NCI-H69 (cell line): ENCODE measurements around the gene TSGA10.
"Not testable (repeated sequence)": the region's sequence is repeated elsewhere in the genome, so short reads cannot be mapped to it uniquely, and the experiment has no call there.

Source experiments
- DNase-seq: peaks from one replicate; lab custom pipeline; 2025; lab: John Stamatoyannopoulos, UW

TSGA10 gene

DNA sequence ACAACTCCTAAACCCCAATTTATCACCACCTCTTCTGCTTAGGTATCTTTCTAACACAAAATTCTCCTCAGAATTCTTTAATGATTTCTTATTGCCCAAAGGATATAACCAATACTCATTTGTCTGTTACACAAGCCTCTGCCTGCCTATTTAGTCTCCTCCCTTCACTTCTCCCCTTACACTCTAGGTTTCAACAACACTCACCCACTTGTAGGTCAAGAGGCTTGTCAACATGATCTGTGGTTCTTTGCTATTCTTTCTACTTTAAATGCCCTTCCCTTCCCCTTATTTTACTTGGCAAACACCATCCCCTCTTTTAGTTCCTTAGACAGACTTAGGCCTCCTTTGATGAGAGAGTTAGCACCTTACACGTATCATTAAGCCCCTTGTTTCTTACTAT is 82.2 kb downstream of the TSGA10 start:
- DNase-seq = no peak

- no peak for DNase-seq
These were observed 86.7 kb downstream of the TSGA10 start for GRCh38 chr2:99067871-99068625.

DNA sequence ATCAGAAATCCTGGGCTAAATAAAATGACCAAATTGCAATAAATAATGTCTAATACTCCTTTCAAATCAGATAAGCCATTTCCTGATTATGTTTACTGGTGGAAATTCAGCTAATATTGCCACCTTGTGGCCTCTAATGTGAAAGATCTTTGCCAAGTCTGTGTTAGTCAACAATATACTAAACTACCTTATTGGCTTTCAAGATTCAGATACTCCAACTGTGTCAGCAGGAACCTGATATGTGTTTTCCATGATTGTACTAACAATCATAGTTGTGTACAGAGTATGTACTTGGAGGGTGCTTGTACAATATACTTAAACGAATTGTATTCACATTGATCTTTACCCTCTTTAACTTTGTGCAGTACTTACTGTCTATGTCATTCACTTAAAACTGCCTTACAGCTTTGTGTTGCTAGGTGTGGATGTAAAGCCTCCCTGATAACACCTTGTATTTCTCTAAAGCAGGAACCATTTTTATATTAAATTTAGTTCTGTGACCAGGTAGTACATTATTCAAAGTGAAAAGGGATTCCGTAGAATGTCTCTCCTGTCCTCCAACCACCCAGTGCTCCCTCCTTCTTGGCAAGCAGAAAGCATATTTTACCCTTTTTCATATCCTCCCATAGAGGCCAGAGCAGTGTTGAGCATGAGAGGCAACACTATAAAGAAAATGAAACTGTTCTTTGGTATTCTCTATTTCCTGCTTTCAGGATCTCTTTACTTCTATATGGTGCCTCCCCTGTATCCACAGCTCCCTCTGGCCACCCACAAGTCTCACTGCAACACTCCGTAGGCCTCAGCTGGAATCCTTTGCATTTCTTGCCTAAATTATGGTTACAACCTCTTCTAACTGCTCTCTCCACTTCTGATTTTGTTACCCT is 88.4 kb downstream of the TSGA10 start:
- DNase-seq = peak; percentile 68

- DNase-seq = not testable (repeated sequence)
These were observed 105.6 kb downstream of the TSGA10 start for GRCh38 chr2:99049187-99049586.

DNA sequence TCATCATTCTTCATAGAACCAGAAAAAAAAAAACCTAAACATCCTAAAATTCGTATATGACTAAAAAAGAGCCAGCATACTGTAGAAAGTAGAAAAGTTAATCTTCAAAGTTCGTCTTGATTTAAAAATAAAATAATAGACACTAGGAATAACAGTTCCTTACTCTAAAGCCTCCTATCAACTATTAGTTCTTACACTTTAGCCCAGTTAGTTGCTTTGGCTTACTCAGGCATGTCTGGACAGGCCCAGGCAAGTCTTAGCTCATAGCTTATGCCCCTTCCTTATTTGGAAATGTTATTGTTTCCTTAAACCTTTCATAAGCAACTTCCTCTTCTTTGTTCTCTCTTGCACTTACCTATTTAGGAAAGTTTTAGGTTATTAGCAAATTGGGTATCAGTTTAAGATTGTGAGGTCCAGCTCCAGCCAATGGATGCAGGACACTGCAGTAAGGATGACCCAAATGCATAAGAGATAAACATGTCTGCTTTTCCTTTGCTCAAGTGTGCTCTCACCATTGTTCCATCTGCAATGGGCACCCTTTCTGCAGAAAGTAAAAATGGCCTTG is 113.9 kb downstream of the TSGA10 start:
- not testable (repeated sequence) for DNase-seq

GRCh38 chr2:99035920-99036319 is 118.8 kb downstream of the TSGA10 start:
- peak; percentile 8 for DNase-seq

- DNase-seq = no peak
These were observed 122.0 kb downstream of the TSGA10 start for GRCh38 chr2:99032786-99033185.

GRCh38 chr2:99032001-99032400 is 122.7 kb downstream of the TSGA10 start:
- DNase-seq = no peak

DNA sequence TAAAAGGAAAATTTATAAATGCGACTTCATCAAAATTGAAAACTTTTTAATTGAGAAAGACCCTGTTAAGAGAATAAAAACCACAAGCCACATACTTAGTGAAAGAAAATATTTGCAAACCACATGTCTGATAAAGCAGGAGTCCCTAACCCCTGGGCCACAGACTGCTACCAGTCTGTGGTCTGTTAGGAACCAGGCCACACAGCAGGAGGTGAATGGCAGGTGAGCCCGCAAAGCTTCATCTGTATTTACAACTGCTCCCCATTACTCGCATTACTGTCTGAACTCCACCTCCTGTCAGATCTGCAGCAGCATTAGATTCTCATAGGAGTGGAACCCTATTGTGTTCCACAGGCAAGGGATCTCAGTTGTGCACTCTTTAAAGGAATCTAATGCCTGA is 123.3 kb downstream of the TSGA10 start:
- peak; percentile 2 for DNase-seq

GRCh38 chr2:99028558-99028957 is 126.2 kb downstream of the TSGA10 start:
- no peak for DNase-seq

DNA sequence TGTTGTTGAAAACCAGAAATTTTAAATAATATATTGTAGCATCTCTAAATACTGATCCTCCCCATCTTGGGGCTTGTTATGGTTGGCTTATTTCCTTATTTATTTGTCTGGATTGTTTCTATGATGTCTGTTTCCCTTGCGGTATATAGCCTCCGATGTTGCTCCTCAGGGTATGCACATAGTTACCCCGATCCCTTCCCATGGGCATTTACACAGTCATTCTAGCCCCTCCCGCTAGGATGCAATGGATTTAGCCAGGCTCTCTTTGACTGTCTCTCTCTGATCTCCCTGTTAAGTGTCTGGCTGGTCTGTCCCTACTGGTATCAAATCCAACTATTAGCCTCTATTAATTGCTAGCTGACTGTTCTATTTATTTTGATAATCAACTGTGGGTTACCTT is 126.9 kb downstream of the TSGA10 start:
- DNase-seq = no peak

- DNase-seq = no peak
These were observed 154.0 kb downstream of the TSGA10 start for GRCh38 chr2:99000708-99001107.

DNA sequence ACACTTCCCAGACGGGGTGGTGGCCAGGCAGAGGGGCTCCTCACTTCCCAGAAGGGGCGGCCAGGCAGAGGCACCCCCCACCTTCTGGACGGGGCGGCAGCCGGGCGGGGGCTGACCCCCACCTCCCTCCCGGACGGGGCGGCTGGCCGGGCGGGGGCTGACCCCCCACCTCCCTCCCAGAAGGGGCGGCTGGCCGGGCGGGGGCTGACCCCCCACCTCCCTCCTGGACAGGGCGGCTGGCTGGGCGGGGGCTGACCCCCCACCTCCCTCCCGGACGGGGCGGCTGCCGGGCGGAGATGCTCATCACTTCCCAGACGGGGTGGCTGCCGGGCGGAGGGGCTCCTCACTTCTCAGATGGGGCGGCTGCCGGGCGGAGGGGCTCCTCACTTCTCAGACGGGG is 166.0 kb downstream of the TSGA10 start:
- not testable (repeated sequence) for DNase-seq

GRCh38 chr2:98985905-98986666 is 168.7 kb downstream of the TSGA10 start:
- peak; percentile 1 for DNase-seq

DNA sequence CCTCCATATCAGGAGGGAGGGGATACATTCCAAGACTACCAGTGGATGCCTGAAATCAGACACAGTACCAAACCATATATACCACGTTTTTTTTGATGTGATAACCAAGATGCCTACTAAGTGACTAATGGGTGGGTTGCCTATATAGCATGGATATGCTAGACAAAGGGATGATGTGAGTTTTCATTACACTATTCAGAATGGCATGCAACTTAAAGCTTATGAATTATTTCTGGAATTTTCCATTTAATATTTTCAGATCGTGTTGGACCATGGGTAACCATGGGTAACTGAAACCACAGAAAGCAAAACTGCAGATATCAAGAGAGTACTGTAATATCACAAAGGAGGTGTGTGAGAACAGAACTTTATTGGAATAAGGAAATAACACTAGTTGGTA is 179.1 kb downstream of the TSGA10 start:
- DNase-seq = no peak

GRCh38 chr2:98972582-98973167 is 182.1 kb downstream of the TSGA10 start:
- DNase-seq = no peak

- peak; percentile 82 for DNase-seq
These were observed 194.8 kb downstream of the TSGA10 start for GRCh38 chr2:98959810-98960507.

GRCh38 chr2:98952966-98953365 is 201.8 kb downstream of the TSGA10 start:
- DNase-seq = no peak

DNA sequence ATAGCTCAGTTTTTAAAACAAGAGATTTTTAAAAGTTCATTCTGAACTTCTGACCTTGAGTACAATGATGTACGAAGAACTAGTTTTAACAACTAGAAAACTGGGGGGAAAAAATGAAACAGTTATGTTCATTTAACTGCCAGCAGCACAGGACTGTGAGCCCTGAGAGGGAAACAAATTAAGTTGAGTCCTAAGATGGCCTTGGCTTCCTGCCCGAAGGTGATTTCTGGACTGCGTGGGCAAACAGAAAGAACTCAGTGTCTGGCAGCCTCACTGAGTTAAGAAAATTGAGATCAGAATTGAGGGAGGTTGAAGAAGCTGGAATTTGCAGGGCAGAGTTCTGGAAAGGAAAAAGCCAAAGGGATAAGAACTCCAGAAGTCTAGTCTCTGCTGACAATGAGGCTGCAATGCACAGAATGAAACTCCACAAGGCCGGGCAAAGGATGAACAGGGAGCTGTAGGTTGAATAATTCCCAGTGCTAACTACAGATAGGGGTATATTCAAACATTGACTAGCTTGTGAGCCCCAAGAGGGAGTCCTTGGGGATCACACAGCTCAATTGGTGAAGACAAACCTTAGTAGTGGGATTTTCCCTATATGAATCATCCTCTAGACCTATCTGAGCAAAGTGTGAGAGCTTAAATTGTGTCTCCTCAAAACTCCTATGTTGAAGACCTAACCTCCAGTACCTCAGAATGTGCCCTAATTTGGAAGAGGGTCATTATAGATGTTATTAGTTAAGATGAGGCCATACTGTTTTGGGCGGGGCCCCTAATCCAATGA is 205.6 kb downstream of the TSGA10 start:
- DNase-seq = peak; percentile 71

GRCh38 chr2:98947554-98947953 is 207.2 kb downstream of the TSGA10 start:
- no peak for DNase-seq
